Fibroblast of villous mesenchyme (primary cell): Measurements from ENCODE around the gene GPR183. TPM values are rescaled to one million over a fixed set of nuclear protein-coding genes. Genes with fewer than 3 reads are reported as not detected.

Source experiments
- DNase-seq: peaks from one replicate; pipeline ENCODE4 v3.0.0-alpha.2; 2010; ENCODE audit warnings: low read depth
- H3K4me3 ChIP-seq: 2 replicates; pipeline ENCODE4 v1.5.1; 2011; ENCODE audit warnings: low read depth, mild to moderate bottlenecking, low read length
- CTCF ChIP-seq: IDR thresholded peaks from 2 replicates; pipeline ENCODE4 v1.5.1; 2012; ENCODE audit warnings: low read depth, mild to moderate bottlenecking, low read length; ENCODE audit not compliant: insufficient read depth
- total RNA-seq: library from RNA; depleted of rRNA; stranded (reverse); fragments of >200 nt; gene quantifications from 2 replicates; pipeline ENCODE4 v1.2.3, GENCODE V29; 2012

GPR183 gene
- total RNA-seq, 1 donor = 0.86 TPM

- no peak overlapping the region for H3K4me3 ChIP-seq
- no peak for DNase-seq
- TF ChIP-seq CTCF = no peak
Measured at GRCh38 chr13:99353246-99353600, 46.0 kb upstream of the GPR183 start.

- DNase-seq = no peak
- no peak overlapping the region for H3K4me3 ChIP-seq
- TF ChIP-seq CTCF = peak; percentile 14
Measured at GRCh38 chr13:99352351-99353245, 45.4 kb upstream of the GPR183 start.

GRCh38 chr13:99351772-99352171 is 44.6 kb upstream of the GPR183 start:
- no peak for TF ChIP-seq CTCF
- no peak for DNase-seq
- H3K4me3 ChIP-seq = no peak overlapping the region

GRCh38 chr13:99350191-99350590 is 43.0 kb upstream of the GPR183 start:
- no peak for DNase-seq
- TF ChIP-seq CTCF = no peak
- H3K4me3 ChIP-seq = no peak overlapping the region

GRCh38 chr13:99347911-99348451 is 40.8 kb upstream of the GPR183 start:
- no peak for DNase-seq
- TF ChIP-seq CTCF = no peak
- no peak overlapping the region for H3K4me3 ChIP-seq

- H3K4me3 ChIP-seq = no peak overlapping the region
- TF ChIP-seq CTCF = no peak
- no peak for DNase-seq
Measured at GRCh38 chr13:99347335-99347878, 40.2 kb upstream of the GPR183 start.
